GM12865 (cell line): Measurements from ENCODE around the gene HDAC7.

Experiments
- DNase-seq: peaks from one replicate; pipeline ENCODE4 v3.0.0; 2010; ENCODE audit warnings: low read depth
- H3K4me3 ChIP-seq: 2 replicates; pipeline ENCODE4 v1.5.1; 2011; ENCODE audit warnings: mild to moderate bottlenecking, low read depth, low read length, control low read depth
- CTCF ChIP-seq: IDR thresholded peaks from 2 replicates; pipeline ENCODE4 v1.5.1; 2011; ENCODE audit warnings: low read length, control low read depth, low read depth, inconsistent platforms; ENCODE audit not compliant: insufficient read depth; ENCODE audit errors: missing control alignments

Gene HDAC7

DNA sequence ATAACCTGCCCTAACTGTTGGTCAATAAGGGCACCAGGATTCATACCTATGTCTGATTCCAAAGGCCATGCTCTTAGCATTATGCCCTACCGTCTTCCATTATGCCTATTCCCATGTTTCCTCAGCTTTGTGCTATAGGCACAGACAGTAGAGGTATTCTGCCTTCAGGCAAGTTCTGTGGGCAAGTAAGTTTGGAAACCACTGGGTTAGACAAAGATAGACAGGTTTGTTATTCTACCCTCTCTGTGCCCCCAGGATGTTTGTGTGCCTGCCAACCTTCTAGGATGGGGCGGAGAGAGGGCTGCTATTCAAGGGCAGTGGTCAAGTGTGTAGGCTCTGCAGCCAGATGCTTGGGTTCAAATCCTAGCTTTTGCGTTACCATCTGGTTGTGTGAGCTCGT, 65.6 kb downstream of the HDAC7 start:
- no peak for DNase-seq
- no peak for TF ChIP-seq CTCF
- H3K4me3 ChIP-seq = no peak overlapping the region

DNA sequence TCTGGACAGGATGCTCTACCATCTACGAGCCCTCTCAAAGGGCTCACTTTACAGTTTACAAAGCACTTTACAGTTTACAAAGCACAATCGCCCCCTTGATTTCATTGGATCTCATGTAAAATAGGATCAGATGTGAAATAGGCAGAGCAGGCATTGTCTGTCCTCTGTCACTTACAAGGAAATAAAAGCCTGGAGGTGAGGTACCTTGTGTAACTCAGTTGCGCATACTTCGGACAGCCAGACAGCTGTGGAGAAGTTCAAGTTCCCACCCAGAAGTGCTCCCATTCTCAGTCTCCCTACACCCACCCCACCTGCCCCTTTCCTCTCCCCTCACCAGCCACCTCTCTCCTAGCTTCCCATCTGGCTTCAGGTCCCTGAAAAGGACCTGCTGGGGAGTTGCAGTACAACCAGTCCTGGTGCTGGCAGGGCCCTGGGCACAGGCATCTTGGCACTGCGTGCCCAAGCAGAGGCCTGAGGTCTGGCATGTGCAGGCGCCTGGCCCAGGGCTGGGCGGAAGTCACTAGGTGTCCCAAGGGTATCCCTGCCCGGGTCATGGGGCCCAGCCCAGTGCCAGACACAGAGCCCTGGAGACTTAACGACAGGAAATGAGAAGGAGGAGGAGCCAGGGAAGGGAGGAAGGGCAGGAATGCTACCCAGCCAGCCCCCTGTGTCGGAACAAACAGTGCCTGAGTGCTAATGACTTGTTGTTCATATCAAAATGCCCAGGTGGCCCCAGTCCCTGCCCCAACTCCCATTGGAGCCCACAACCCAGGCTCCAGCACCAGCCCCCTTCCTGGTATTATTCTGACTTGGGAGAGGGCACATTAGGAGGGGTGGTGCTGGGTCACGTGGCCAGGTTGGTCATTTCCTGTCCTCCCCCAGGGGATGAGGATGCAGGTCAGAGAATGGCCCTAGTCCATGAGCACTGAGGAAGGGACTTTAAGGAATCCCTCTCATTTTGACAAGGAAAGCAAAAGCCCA, 66.4 kb downstream of the HDAC7 start:
- TF ChIP-seq CTCF = no peak
- H3K4me3 ChIP-seq = no peak overlapping the region
- peak; percentile 37 for DNase-seq

DNA sequence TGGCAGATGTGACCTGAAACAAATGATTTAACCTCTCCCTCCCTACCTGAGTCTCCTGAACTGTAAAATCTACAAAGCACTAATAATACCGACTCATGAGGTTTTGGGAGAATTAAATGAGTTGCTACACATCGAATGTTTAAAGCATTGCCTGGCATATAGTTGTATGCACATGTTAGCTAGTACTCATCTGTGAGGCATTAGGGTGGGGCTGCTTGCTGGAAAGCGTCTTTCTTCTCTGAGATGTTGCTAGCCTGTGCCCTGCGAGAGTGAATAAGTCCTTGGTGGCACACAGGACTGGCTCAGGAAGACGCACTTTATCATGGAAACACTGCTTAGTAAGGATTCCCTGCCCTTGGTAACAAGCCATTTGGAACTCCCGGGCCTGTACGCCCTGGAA, 67.2 kb downstream of the HDAC7 start:
- no peak for TF ChIP-seq CTCF
- H3K4me3 ChIP-seq = no peak overlapping the region
- DNase-seq = no peak

DNA sequence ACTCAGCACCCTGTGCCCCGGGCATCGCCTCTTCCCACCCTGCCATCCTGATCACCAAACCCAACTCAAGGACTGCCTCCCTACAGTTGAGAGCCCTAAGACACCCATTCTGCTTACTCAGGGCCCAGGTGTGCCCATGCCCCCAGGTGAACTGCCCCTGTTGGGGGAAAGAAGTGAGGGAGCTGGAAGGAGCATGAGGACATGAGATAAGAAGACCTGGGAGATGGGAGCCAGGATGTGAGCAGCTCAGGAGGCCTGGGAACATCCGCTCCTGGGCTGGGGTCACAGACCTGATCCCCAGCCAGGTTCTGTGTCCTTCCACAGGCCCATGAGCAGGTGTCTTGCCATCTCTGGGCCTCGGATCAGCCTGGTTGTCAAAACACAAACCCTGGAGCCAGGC, 67.6 kb downstream of the HDAC7 start:
- no peak overlapping the region for H3K4me3 ChIP-seq
- DNase-seq = no peak
- no peak for TF ChIP-seq CTCF

GRCh38 chr12:47751561-47751960, 68.1 kb downstream of the HDAC7 start:
- no peak for DNase-seq
- no peak for TF ChIP-seq CTCF

DNA sequence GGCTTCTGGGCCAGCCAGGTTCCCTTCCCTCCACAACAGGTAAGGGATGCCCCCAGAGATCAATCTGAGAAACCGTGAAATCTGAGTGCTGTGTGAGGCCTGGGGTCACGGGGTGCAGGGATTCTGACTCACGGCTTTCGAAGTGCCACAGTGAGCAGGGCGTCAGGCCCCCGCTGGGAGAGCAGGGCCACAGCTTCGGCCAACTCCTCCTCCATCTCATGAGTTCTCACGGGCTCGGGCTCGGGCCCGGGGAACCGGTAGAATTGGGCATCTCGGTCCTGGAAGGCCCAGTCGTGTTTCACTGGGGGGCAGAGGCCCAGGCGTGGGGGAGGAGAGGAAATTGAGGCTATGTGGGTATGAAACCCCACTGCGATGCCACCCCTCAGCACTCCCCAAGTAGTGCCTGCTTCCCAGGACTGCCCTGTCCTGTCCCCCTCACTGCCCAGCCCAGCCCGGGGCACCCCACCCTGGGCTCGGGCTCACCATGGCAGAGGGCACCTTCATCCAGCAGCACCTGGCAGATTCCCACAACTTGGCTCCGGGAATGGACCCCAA, 68.7 kb downstream of the HDAC7 start:
- TF ChIP-seq CTCF = no peak
- no peak overlapping the region for H3K4me3 ChIP-seq
- DNase-seq = no peak

More at GRCh38 chr12:47751561-47751960, 68.1 kb downstream of the HDAC7 start:
- H3K4me3 ChIP-seq = no peak overlapping the region
